GM12878 (cell line): ENCODE results near the gene ACACB. TPM values are rescaled to one million over a fixed set of nuclear protein-coding genes. Genes with fewer than 3 reads are reported as not detected.
"Not testable (repeated sequence)": the region's sequence is repeated elsewhere in the genome, so short reads cannot be mapped to it uniquely, and the experiment has no call there.

Experiments used
- ATAC-seq: fragments of 200-7000 bp; cut with Tn5 transposase; 3 replicates; pipeline ENCODE4 v1.9.1; 2020; ENCODE audit warnings: mild to moderate bottlenecking, moderate library complexity
- BruUV-seq: library from RNA; stranded (reverse); fragments of 400-500 nt; replicated peaks from 2 replicates; lab custom pipeline; 2021; lab: Mats Ljungman, UMichigan
- CTCF ChIA-PET: fragments of 300-600 bp; sonication (Branson Sonifier 250); formaldehyde crosslinking; extraction: SDS; loops from one replicate; lab custom pipeline; 2021; ENCODE audit warnings: inconsistent platforms; lab: Yijun Ruan, JAX
- POLR2A ChIA-PET: fragments of 350-600 bp; formaldehyde crosslinking; extraction: SDS; loops from one replicate; lab custom pipeline; 2021; ENCODE audit warnings: inconsistent platforms; lab: Charles Lee
- RAD21 ChIA-PET: fragments of 300-600 bp; sonication (Branson Sonifier 250); formaldehyde crosslinking; loops from one replicate; lab custom pipeline; 2023; ENCODE audit warnings: antibody characterized with exemption; ENCODE audit not compliant: unreplicated experiment; lab: Charles Lee
- SMC1A ChIA-PET: fragments of 300-600 bp; sonication (Branson Sonifier 250); formaldehyde crosslinking; loops from one replicate; lab custom pipeline; 2023; ENCODE audit not compliant: unreplicated experiment, uncharacterized antibody; lab: Charles Lee
- DNase-seq: peaks from one replicate; pipeline ENCODE4 v3.0.0-alpha.2; 2011; ENCODE audit warnings: low read depth, low spot score
- FAIRE-seq: peaks from 3 replicates; lab custom pipeline; 2011; peaks lifted over from hg19 to GRCh38; lab: Jason Lieb, UNC
- H2AFZ ChIP-seq: 2 replicates; pipeline ENCODE4 v1.6.0; 2011; ENCODE audit warnings: low read depth, low read length, control low read depth; ENCODE audit not compliant: control insufficient read depth
- H3K27ac ChIP-seq: 2 replicates; pipeline ENCODE4 v1.5.1; 2011; ENCODE audit warnings: control low read depth; ENCODE audit not compliant: control insufficient read depth, insufficient read depth
- H3K27me3 ChIP-seq, 2 experiments: replicated peaks in 1 of 2; 2 replicates each; pipeline versions ENCODE4 v1.6.0 to v1.6.1; 2011; ENCODE audit warnings: low read length in 1 of 2; ENCODE audit not compliant: control insufficient read depth in 2 of 2, insufficient read depth in 2 of 2
- H3K36me3 ChIP-seq, 2 experiments: 2 replicates each; pipeline ENCODE4 v1.5.1; 2011; ENCODE audit warnings: low read length in 1 of 2; ENCODE audit not compliant: control insufficient read depth in 2 of 2, insufficient read depth in 2 of 2
- H3K4me1 ChIP-seq: 2 replicates; pipeline ENCODE4 v1.6.1; 2011; ENCODE audit warnings: mild to moderate bottlenecking, low read length, moderate library complexity, mixed read lengths; ENCODE audit not compliant: control insufficient read depth, insufficient read depth
- H3K4me2 ChIP-seq: 2 replicates; pipeline ENCODE4 v1.6.0; 2011; ENCODE audit warnings: control low read depth; ENCODE audit not compliant: control insufficient read depth, insufficient read depth
- H3K4me3 ChIP-seq: fragments of 200-600 bp; sonication (generic); 2 replicates; pipeline ENCODE4 v1.5.1; 2016
- H3K79me2 ChIP-seq: 2 replicates; pipeline ENCODE4 v1.6.0; 2011; ENCODE audit warnings: low read length; ENCODE audit not compliant: control insufficient read depth, insufficient read depth
- H3K9ac ChIP-seq: 2 replicates; pipeline ENCODE4 v1.8.0; 2011; ENCODE audit warnings: low read length, control low read depth, mixed read lengths; ENCODE audit not compliant: control insufficient read depth, insufficient read depth
- H3K9me3 ChIP-seq: replicated peaks from 3 replicates; pipeline ENCODE4 v1.5.1; 2011; ENCODE audit warnings: mild to moderate bottlenecking, low read length; ENCODE audit not compliant: control insufficient read depth, insufficient read depth
- H4K20me1 ChIP-seq: 2 replicates; pipeline ENCODE4 v1.6.0; 2011; ENCODE audit not compliant: control insufficient read depth, insufficient read depth
- CEBPB ChIP-seq, 2 experiments: fragments of 150-350 bp in 1 of 2; IDR thresholded peaks; 2 replicates each; pipeline ENCODE4 v1.6.1; 2012 to 2014; ENCODE audit warnings: low read depth in 2 of 2, low read length in 2 of 2, borderline replicate concordance in 1 of 2, inconsistent platforms in 1 of 2
- CHD2 ChIP-seq: IDR thresholded peaks from 2 replicates; pipeline ENCODE4 v1.6.1; 2011; ENCODE audit warnings: low read depth, low read length, improper control_type of control experiment, borderline replicate concordance
- HDAC6 ChIP-seq: fragments of 200-600 bp; sonication (generic); IDR thresholded peaks from one replicate; pipeline ENCODE4 v1.8.0; 2017; ENCODE audit warnings: antibody characterized with exemption; ENCODE audit not compliant: unreplicated experiment
- PAX5 ChIP-seq: IDR thresholded peaks from 2 replicates; pipeline ENCODE4 v1.6.1; 2011; ENCODE audit warnings: low read depth, low read length, borderline replicate concordance
- TCF7 ChIP-seq: IDR thresholded peaks from 2 replicates; pipeline ENCODE4 v1.6.1; 2014; ENCODE audit warnings: antibody characterized with exemption, borderline replicate concordance
- WGBS: methylation state at CpG from one replicate; pipeline ENCODE4 v1.1.6; 2016; ENCODE audit warnings: low lambda C conversion rate; ENCODE audit not compliant: insufficient replicate concordance, insufficient coverage; ENCODE audit errors: missing lambda C conversion rate; 5-methylcytosine and 5-hydroxymethylcytosine counted together
- in situ Hi-C: fragments of 300-500 bp; cut with MboI; formaldehyde crosslinking; loops from 9 replicates; pipeline ENCODE4 v1.14.3; 2018; ENCODE audit warnings: mixed read lengths
- intact Hi-C: fragments of 100-400 bp; cut with micrococcal nuclease; formaldehyde crosslinking; loops from one replicate; pipeline ENCODE4 v1.14.2; 2022; ENCODE audit not compliant: unreplicated experiment
- polyA plus RNA-seq, 11 experiments: library from polyadenylated mRNA; depleted of rRNA in 4 of 11; unstranded in 6 of 11; stranded (reverse) in 5 of 11; fragments of >200 nt; fragmentation: Nextera tagmentation in 4 of 11; fragmentation: Illumina TruSeq in 1 of 11; extraction: Ambion mirVana in 4 of 11; extraction: Trizol in 1 of 11; gene quantifications; 1 replicate in 1 of 11; 2 replicates in 10 of 11; pipeline versions ENCODE4 v1.2.1 to v1.2.3, GENCODE V29; 2011 to 2016; ENCODE audit warnings: inconsistent platforms in 2 of 11, missing spikeins in 2 of 11, low read depth in 1 of 11
- total RNA-seq, 4 experiments: library from RNA; depleted of rRNA in 3 of 4; stranded (reverse); fragments of >200 nt in 3 of 4; fragmentation: Illumina TruSeq in 1 of 4; extraction: Trizol in 1 of 4; gene quantifications; 2 replicates each; pipeline versions ENCODE4 v1.2.1 to v1.2.3, GENCODE V29; 2013 to 2021

ACACB gene
- total and polyA plus RNA-seq, 10 of the 15 experiments (the other 5 are each of a cell fraction or from before 2014, with no cell fraction given), result 0.05 to 1.9 (median 0.38) TPM; not detected in 2

- intact Hi-C loops, H3K27me3 ChIP-seq, H3K4me2 ChIP-seq, H3K4me3 ChIP-seq, H3K36me3 ChIP-seq, H3K9ac ChIP-seq, in situ Hi-C loops, POLR2A ChIA-PET, DNase-seq, H4K20me1 ChIP-seq, H3K4me1 ChIP-seq, H3K9me3 ChIP-seq, SMC1A ChIA-PET, BruUV-seq, H2AFZ ChIP-seq, ATAC-seq, FAIRE-seq, H3K27ac ChIP-seq, RAD21 ChIA-PET, H3K79me2 ChIP-seq: not testable (repeated sequence)
- 40% methylated on average over 1 of the region's 1 CpG for WGBS
- CTCF ChIA-PET, result interaction anchor here (1.5 kb wide), 1 partner anchor 35 kb away, joined by 5 read pairs; no protein-coding TSS in a partner anchor
Measured at GRCh38 chr12:109147126-109147525, 30.7 kb downstream of the ACACB start.

DNA sequence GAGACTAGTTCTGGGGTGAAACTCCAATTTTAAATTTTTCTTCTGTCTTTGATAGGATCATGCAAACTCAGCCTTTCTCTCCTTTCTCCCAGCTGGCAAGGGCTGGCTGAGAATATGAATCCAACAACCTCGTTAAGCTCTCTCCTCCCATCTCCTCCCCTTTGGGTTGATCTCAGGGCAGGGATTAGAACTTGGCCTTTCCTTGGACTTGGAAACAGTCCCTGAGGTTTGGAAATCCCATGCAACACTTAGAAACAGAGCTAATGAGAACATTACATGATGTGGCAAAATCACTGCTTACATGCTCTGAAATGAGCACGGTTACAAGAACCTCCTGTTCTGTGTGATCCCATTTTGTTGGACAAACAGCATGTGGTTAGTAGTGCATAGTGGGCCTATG, 31.6 kb downstream of the ACACB start:
- Histone ChIP-seq H3K4me3 (no peak overlapping the region), H3K27me3 (no peaks in the 10 kb centered on the region; a peak in 1 of 4 replicates), H3K9ac (no peak overlapping the region), H3K4me1 (no peaks in the 10 kb centered on the region), H3K4me2 (no peak overlapping the region), H2AFZ (no peak overlapping the region), H3K36me3 (no peaks in the 10 kb centered on the region), H3K79me2 (no peaks in the 10 kb centered on the region), H3K9me3 (no peaks in the 10 kb centered on the region), H3K27ac (no peak overlapping the region), H4K20me1 (no peaks in the 10 kb centered on the region)
- ChIA-PET RAD21 (no interaction called here), POLR2A (no interaction called here), CTCF (no interaction called here), SMC1A (no interaction called here)
- WGBS, result 8% methylated on average over 2 of the region's 2 CpGs
- DNase-seq (no peak), FAIRE-seq (no peak), ATAC-seq (no peak)
- TF ChIP-seq PAX5 (no peak), TCF7 (no peak), CHD2 (no peak), CEBPB (IDR thresholded peaks at IDR 0.05; ENCODE audit: borderline replicate concordance in 1 of 2, low read depth in 2 of 2, low read length in 2 of 2) (no peak), HDAC6 (no peak)
- no TSS peak for BruUV-seq
- intact Hi-C loops (no loop called here), in situ Hi-C loops (no loop called here)
